Measurements from ENCODE around the gene FXYD5.
"Not testable (repeated sequence)": the region's sequence is repeated elsewhere in the genome, so short reads cannot be mapped to it uniquely, and the experiment has no call there.

Gene FXYD5

GRCh38 chr19:35184884-35185283 lies 30.3 kb downstream of the FXYD5 start:
- DNase-seq: no peak

GRCh38 chr19:35194012-35194984 lies 39.8 kb downstream of the FXYD5 start:
- DNase-seq: no peak

- DNase-seq: no peak
Measured at GRCh38 chr19:35195830-35196229, 41.3 kb downstream of the FXYD5 start.

GRCh38 chr19:35196861-35197260 lies 42.3 kb downstream of the FXYD5 start:
- DNase-seq: not testable (repeated sequence)

- DNase-seq: no peak
Measured at GRCh38 chr19:35199481-35199880, 44.9 kb downstream of the FXYD5 start.

- no peak for DNase-seq
Measured at GRCh38 chr19:35202722-35203688, 48.5 kb downstream of the FXYD5 start.

GRCh38 chr19:35204799-35205732 lies 50.5 kb downstream of the FXYD5 start:
- DNase-seq: no peak

GRCh38 chr19:35205733-35206323 lies 51.3 kb downstream of the FXYD5 start:
- DNase-seq: no peak

- peak; percentile 92 for DNase-seq
Measured at GRCh38 chr19:35206379-35206778, 51.8 kb downstream of the FXYD5 start.

GRCh38 chr19:35206855-35207254 lies 52.3 kb downstream of the FXYD5 start:
- no peak for DNase-seq

- DNase-seq: peak; percentile 79
Measured at GRCh38 chr19:35207391-35207871, 52.9 kb downstream of the FXYD5 start.

GRCh38 chr19:35208121-35208520 lies 53.6 kb downstream of the FXYD5 start:
- no peak for DNase-seq

- no peak for DNase-seq
Measured at GRCh38 chr19:35209646-35210045, 55.1 kb downstream of the FXYD5 start.

- peak; percentile 94 for DNase-seq
Measured at GRCh38 chr19:35211545-35212230, 57.2 kb downstream of the FXYD5 start.

- DNase-seq: no peak
Measured at GRCh38 chr19:35212241-35212640, 57.7 kb downstream of the FXYD5 start.

- DNase-seq: peak; percentile 97
Measured at GRCh38 chr19:35213663-35214632, 59.4 kb downstream of the FXYD5 start.

- no peak for DNase-seq
Measured at GRCh38 chr19:35214766-35215422, 60.4 kb downstream of the FXYD5 start.

GRCh38 chr19:35216016-35216832 lies 61.7 kb downstream of the FXYD5 start:
- DNase-seq: no peak
